ES-I3 (cell line): ENCODE results near the gene SLC9A8.

Source experiments
- H3K36me3 ChIP-seq: 2 replicates; pipeline ENCODE4 v1.6.1; 2013; ENCODE audit warnings: mild to moderate bottlenecking, low read length, control low read depth, moderate library complexity; ENCODE audit not compliant: insufficient read depth
- H3K4me1 ChIP-seq: 2 replicates; pipeline ENCODE4 v1.6.1; 2013; ENCODE audit warnings: mild to moderate bottlenecking, control low read depth, low read length; ENCODE audit not compliant: insufficient read depth
- H3K9ac ChIP-seq: 2 replicates; pipeline ENCODE4 v1.6.1; 2013; ENCODE audit warnings: low read depth, mild to moderate bottlenecking, low read length, moderate library complexity
- H3K9me3 ChIP-seq: 2 replicates; pipeline ENCODE4 v1.6.1; 2013; ENCODE audit warnings: mild to moderate bottlenecking, low read length, moderate library complexity; ENCODE audit not compliant: control insufficient read depth, insufficient read depth

Gene SLC9A8

DNA sequence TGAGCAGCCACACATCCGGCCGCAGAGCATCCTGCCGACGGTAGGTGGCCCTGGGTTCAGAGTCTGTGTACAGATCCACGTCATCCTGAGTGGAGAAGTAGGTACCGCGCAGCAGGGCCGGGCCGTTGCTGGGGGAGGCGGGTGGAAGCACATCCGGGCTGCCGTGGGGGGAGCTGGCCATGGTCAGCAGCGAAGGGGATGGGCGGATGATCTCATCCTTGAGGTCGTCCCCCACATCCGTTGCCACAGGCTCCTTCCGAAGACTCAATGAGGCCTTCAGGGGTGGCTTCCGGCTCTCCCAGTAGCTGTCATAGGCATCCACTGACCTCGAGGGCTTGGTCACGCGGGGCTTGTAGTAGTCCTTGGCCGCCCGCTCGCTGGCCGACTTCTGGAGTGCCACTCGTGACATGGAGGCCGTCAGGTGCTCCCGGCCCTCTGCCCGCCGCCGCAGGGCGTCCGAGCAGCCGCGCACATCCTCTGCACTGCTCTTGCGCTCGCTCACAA is 93.5 kb downstream of the SLC9A8 start:
- Histone ChIP-seq H3K36me3 (peaks cover 9% of the 10 kb centered on the region), H3K9me3 (no peaks in the 10 kb centered on the region), H3K4me1 (no peaks in the 10 kb centered on the region; the same call in 1 of the 2 replicates), H3K9ac (no peak overlapping the region)

DNA sequence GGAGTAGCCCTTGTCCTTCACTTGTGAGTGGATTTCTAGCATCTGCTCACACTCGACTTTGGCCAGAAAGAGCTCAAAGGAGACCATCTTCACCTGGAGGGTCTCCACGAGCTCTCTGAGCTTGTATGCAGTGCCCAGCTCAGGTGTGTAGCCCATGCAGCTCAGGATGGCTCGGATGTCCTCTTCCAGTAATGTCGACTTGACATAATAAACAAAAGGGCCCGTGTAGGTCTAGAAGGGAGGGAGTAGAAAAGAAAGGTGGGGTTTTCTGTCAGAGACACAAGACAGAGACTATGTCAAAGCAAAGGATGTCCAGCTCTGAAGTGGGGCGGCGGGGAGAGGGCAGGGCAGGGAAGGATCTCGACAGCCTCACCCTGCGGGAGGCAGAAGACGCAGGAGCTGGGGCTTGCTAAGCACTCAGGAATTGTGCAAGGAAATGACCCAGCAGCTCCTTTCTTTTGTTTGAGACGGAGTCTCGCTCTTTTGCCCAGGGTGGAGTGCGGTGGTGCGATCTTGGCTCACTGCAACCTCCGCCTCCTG is 94.1 kb downstream of the SLC9A8 start:
- H3K36me3 ChIP-seq = peaks cover 9% of the 10 kb centered on the region

DNA sequence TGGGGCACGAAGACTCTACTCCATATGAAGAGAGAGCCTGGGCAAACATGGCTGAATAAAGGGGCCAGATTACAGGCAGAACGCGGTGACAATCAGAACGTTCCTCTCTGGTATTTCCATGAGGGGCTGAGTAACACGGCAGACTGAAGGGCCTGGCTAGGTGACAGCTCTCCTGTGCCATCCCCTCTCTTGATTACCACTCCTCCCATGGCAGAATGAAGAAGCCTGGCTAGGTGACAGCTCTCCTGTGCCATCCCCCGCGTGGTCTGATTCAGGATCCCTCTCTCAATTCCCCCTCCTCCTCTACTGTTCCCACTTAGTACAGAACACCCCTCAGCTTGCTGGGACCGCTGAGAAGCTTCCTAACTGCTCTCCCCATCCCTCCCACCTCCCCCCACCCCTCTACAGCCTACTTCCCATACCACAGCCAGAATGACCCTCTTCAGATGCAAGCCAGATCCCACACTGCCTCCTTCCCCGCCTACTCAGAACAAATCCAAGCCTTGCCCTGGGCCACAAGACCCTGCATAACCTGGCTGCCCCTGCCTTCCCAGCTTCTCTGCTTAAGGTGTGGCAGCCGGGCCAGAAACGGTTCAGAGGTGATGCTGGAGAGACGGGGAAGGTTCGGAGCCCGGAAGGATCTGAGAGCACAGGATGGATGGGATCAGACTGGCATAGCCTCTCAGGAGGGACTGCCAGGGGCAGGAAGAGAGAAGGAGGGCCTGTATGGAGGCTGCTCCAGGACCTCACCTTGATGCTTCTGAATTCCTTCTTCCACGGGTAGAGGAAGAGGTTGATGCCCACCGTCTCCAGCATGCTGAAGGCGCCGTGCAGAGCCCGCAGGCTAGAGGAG is 95.0 kb downstream of the SLC9A8 start:
- H3K9me3 ChIP-seq = no peaks in the 10 kb centered on the region
- H3K4me1 ChIP-seq = no peaks in the 10 kb centered on the region; the same call in 1 of the 2 replicates
- no peak overlapping the region for H3K9ac ChIP-seq
- H3K36me3 ChIP-seq = peaks cover 9% of the 10 kb centered on the region

More for the DNA sequence above, 94.1 kb downstream of the SLC9A8 start:
- H3K9me3 ChIP-seq = no peaks in the 10 kb centered on the region
- no peaks in the 10 kb centered on the region; the same call in 1 of the 2 replicates for H3K4me1 ChIP-seq
- no peak overlapping the region for H3K9ac ChIP-seq

- no peaks in the 10 kb centered on the region; the same call in 1 of the 2 replicates for H3K4me1 ChIP-seq
- H3K9me3 ChIP-seq = no peaks in the 10 kb centered on the region
- no peak overlapping the region for H3K9ac ChIP-seq
- H3K36me3 ChIP-seq = peaks cover 9% of the 10 kb centered on the region
Measured at GRCh38 chr20:49908258-49908565, 95.6 kb downstream of the SLC9A8 start.

- peaks cover 6% of the 10 kb centered on the region; the same call in 1 of the 2 replicates for H3K4me1 ChIP-seq
- peaks cover 9% of the 10 kb centered on the region for H3K36me3 ChIP-seq
- no peaks in the 10 kb centered on the region for H3K9me3 ChIP-seq
- H3K9ac ChIP-seq = no peak overlapping the region
Measured at GRCh38 chr20:49909499-49910339, 97.1 kb downstream of the SLC9A8 start.

DNA sequence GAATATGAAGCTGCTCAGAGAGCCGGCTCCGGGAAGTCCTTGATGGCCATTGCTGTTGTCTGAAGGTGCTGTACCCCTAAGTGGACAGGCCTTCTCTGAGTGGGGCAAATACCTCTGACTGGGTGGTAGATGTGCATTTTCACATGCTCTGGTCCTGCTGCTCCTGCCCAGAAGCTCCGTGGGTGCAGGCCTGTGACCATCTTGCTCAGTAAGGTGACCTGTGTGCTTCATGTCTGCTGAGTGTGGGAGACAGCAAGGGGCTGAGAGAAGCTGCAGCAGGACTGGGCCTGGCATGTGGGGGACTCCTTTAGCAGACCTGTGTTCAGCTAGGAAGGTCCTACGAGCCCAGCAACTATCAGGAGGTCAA is 97.7 kb downstream of the SLC9A8 start:
- H3K9me3 ChIP-seq = no peaks in the 10 kb centered on the region
- no peak overlapping the region for H3K9ac ChIP-seq
- peaks cover 6% of the 10 kb centered on the region; the same call in 1 of the 2 replicates for H3K4me1 ChIP-seq
- H3K36me3 ChIP-seq = peaks cover 6% of the 10 kb centered on the region

GRCh38 chr20:49913399-49914047 is 100.9 kb downstream of the SLC9A8 start:
- H3K9me3 ChIP-seq = no peaks in the 10 kb centered on the region
- no peak overlapping the region for H3K9ac ChIP-seq
- no peaks in the 10 kb centered on the region for H3K36me3 ChIP-seq
- peaks cover 6% of the 10 kb centered on the region; the same call in 1 of the 2 replicates for H3K4me1 ChIP-seq

GRCh38 chr20:49914310-49915117 is 101.9 kb downstream of the SLC9A8 start:
- Histone ChIP-seq H3K4me1 (peaks cover 6% of the 10 kb centered on the region; the same call in 1 of the 2 replicates), H3K9me3 (no peaks in the 10 kb centered on the region), H3K9ac (peak overlapping the region; percentile 76), H3K36me3 (no peaks in the 10 kb centered on the region)

DNA sequence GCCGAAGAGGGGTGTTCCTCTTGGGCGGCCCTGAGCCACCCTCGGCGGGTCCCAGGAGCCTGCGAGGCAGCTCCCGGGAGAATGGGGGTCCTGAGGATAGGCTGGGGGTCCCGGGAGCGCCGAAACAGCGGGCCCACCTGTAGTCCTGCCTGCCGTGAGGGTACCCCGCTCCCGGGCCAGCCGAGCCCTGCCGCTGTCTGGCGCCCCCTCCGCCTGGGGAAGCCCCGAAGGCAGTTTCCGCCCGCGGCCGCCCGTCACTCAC is 102.4 kb downstream of the SLC9A8 start:
- peaks cover 6% of the 10 kb centered on the region; the same call in 1 of the 2 replicates for H3K4me1 ChIP-seq
- no peaks in the 10 kb centered on the region for H3K36me3 ChIP-seq
- peak overlapping the region; percentile 76 for H3K9ac ChIP-seq
- H3K9me3 ChIP-seq = no peaks in the 10 kb centered on the region

DNA sequence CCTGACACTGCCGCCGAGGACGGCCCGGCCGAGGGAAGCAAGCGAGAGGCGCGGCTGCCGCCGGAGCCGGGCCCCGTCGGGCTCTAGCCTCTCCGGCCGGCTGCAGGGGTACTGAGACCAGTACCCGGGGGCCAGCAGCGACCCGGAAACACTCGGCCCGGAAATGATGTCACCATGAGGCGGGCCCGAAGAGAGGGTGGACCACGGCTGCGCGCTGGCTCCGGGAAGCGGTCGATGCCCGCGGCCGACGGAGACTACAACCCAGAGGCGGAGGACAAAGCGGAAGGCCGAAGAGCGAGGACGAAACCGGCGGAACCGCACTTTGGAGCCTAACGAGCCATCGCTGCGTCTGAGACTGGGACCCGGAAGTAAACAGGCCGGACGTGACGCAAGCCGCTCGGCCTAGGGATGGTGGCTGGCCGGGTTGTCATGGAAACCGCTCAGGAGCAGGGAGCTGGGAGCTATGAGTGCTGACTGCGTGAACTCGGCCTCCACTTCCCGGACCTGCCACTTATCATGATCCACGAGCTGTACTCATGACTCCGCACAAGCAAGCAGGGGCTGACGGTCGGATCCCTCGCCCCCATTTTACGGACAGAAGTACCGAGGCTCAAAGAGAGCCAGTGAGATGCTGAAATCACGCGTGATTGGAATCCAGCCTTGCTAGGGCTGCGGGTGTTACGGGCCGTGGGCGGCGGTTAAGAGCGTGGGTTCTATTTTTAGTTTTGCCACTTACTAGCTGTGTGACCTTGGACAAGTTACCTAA is 102.9 kb downstream of the SLC9A8 start, which contains the start of gene SPATA2:
Gene SPATA2 (minus strand): TSS at position 150 of the 766 bp plus-strand sequence. CDS start 7,039 bp downstream, outside the sequence.
- Histone ChIP-seq H3K4me1 (peaks cover 6% of the 10 kb centered on the region; the same call in 1 of the 2 replicates), H3K9me3 (no peaks in the 10 kb centered on the region), H3K9ac (peak within 1 kb of the TSS; percentile 76), H3K36me3 (no peaks in the 10 kb centered on the region)

- Histone ChIP-seq H3K9ac (peak overlapping the region; percentile 76; the same call in 1 of the 2 replicates), H3K36me3 (no peaks in the 10 kb centered on the region), H3K9me3 (no peaks in the 10 kb centered on the region), H3K4me1 (peaks cover 6% of the 10 kb centered on the region; the same call in 1 of the 2 replicates)
Measured at GRCh38 chr20:49916146-49917002, 103.7 kb downstream of the SLC9A8 start.

GRCh38 chr20:49918446-49918845 is 105.8 kb downstream of the SLC9A8 start:
- H3K9me3 ChIP-seq = no peaks in the 10 kb centered on the region
- no peaks in the 10 kb centered on the region for H3K36me3 ChIP-seq
- no peak overlapping the region for H3K9ac ChIP-seq
- H3K4me1 ChIP-seq = peaks cover 6% of the 10 kb centered on the region; the same call in 1 of the 2 replicates
